K562 (cell line): ENCODE data around the gene PRKAG2. TPM values are rescaled to one million over a fixed set of nuclear protein-coding genes. Genes with fewer than 3 reads are reported as not detected.

ENCODE experiments used
- ATAC-seq: fragments of 200-7000 bp; cut with Tn5 transposase; 3 replicates; pipeline ENCODE4 v1.9.1; 2020; ENCODE audit warnings: moderate library complexity
- BruUV-seq: library from RNA; stranded (reverse); fragments of 400-500 nt; replicated peaks from 2 replicates; lab custom pipeline; 2021; lab: Mats Ljungman, UMichigan
- CTCF ChIA-PET: fragments of 300-600 bp; formaldehyde crosslinking; extraction: SDS; loops from one replicate; lab custom pipeline; 2021; ENCODE audit warnings: low intra/inter-chr PET ratio; lab: Yijun Ruan, JAX
- POLR2A ChIA-PET: fragments of 300-600, 350-650 bp; sonication (Branson Sonifier 250); formaldehyde crosslinking; extraction: SDS; loops from one replicate; lab custom pipeline; 2021; ENCODE audit warnings: antibody characterized with exemption, inconsistent platforms; lab: Yijun Ruan, JAX
- DNase-seq, 4 experiments: peaks; one replicate each; pipeline versions ENCODE4 v3.0.0 to v3.0.0-alpha.2; 2011 to 2018; ENCODE audit warnings: low spot score in 3 of 4, mixed read lengths in 3 of 4; ENCODE audit errors: extremely low read depth in 1 of 4
- FAIRE-seq: peaks from 2 replicates; lab custom pipeline; 2011; peaks lifted over from hg19 to GRCh38; lab: Jason Lieb, UNC
- H2AFZ ChIP-seq: 2 replicates; pipeline ENCODE4 v1.6.0; 2011; ENCODE audit warnings: low read depth, low read length, control low read depth, inconsistent platforms
- H3K27ac ChIP-seq: fragments of 200-600 bp; 3 replicates; pipeline ENCODE4 v1.8.0; 2011; ENCODE audit warnings: low read depth, mild to moderate bottlenecking, control low read depth, inconsistent platforms, low read length, moderate library complexity, mixed read lengths; ENCODE audit errors: extremely low read depth
- H3K27me3 ChIP-seq, 2 experiments: fragments of 300-600 bp in 1 of 2; 2 replicates in 1 of 2; 3 replicates in 1 of 2; pipeline versions ENCODE4 v1.6.0 to v1.8.0; 2011; ENCODE audit warnings: inconsistent platforms in 2 of 2, low read length in 2 of 2, mild to moderate bottlenecking in 1 of 2, mixed read lengths in 1 of 2, moderate library complexity in 1 of 2; ENCODE audit not compliant: control insufficient read depth in 2 of 2, insufficient read depth in 2 of 2
- H3K36me3 ChIP-seq: fragments of 300-600 bp; 3 replicates; pipeline ENCODE4 v1.8.0; 2011; ENCODE audit warnings: mild to moderate bottlenecking, low read length, inconsistent platforms; ENCODE audit not compliant: control insufficient read depth, insufficient read depth
- H3K4me1 ChIP-seq, 2 experiments: fragments of 200-600 bp in 1 of 2; replicated peaks in 1 of 2; 2 replicates in 1 of 2; 3 replicates in 1 of 2; pipeline versions ENCODE4 v1.5.1 to v1.8.0; 2011; ENCODE audit warnings: inconsistent platforms in 2 of 2, low read length in 2 of 2, mild to moderate bottlenecking in 1 of 2, mixed read lengths in 1 of 2, moderate library complexity in 1 of 2; ENCODE audit not compliant: control insufficient read depth in 2 of 2, insufficient read depth in 2 of 2
- H3K4me2 ChIP-seq: 2 replicates; pipeline ENCODE4 v1.6.1; 2011; ENCODE audit warnings: low read length, control low read depth, inconsistent platforms, mixed read lengths; ENCODE audit not compliant: insufficient read depth
- H3K4me3 ChIP-seq: fragments of 200-600 bp; sonication (generic), shearing (Covaris generic); 2 replicates; pipeline ENCODE4 v1.5.1; 2016; ENCODE audit warnings: control low read depth, inconsistent platforms
- H3K79me2 ChIP-seq: fragments of 200-600 bp; 3 replicates; pipeline ENCODE4 v1.8.0; 2011; ENCODE audit warnings: low read length, inconsistent platforms; ENCODE audit not compliant: control insufficient read depth, insufficient read depth
- H3K9ac ChIP-seq, 2 experiments: 2 replicates each; pipeline versions ENCODE4 v1.6.0 to v1.6.1; 2011; ENCODE audit warnings: low read depth in 2 of 2, low read length in 2 of 2, control low read depth in 1 of 2, inconsistent platforms in 1 of 2, mild to moderate bottlenecking in 1 of 2, mixed read lengths in 1 of 2; ENCODE audit not compliant: insufficient read depth in 1 of 2
- H3K9me1 ChIP-seq: one replicate; pipeline ENCODE4 v1.6.0; 2011; ENCODE audit warnings: inconsistent platforms, mild to moderate bottlenecking, low read length, moderate library complexity; ENCODE audit not compliant: control insufficient read depth, insufficient read depth
- H3K9me3 ChIP-seq: replicated peaks from 2 replicates; pipeline ENCODE4 v1.5.1; 2011; ENCODE audit warnings: low read depth, low read length, inconsistent platforms; ENCODE audit not compliant: control insufficient read depth, insufficient read depth
- H4K20me1 ChIP-seq: replicated peaks from 2 replicates; pipeline ENCODE4 v1.6.1; 2011; ENCODE audit warnings: low read length, inconsistent platforms, mixed read lengths; ENCODE audit not compliant: control insufficient read depth, insufficient read depth
- ATF3 ChIP-seq, 2 experiments: fragments of 450-650 bp in 1 of 2; sonication (generic) in 1 of 2; formaldehyde crosslinking in 1 of 2; IDR thresholded peaks in 1 of 2; conservative IDR thresholded peaks in 1 of 2; 2 replicates each; pipeline versions ENCODE4 v1.6.1 to v1.8.1; 2016 to 2023; ENCODE audit warnings: mild to moderate bottlenecking in 2 of 2, moderate library complexity in 2 of 2, inconsistent platforms in 1 of 2, missing genetic modification reagents in 1 of 2
- CEBPG ChIP-seq, 3 experiments: fragments of 200-800 bp in 1 of 3; sonication (Bioruptor generic) in 1 of 3; sonication (generic) in 1 of 3; formaldehyde crosslinking in 1 of 3; IDR thresholded peaks in 2 of 3; conservative IDR thresholded peaks in 1 of 3; 2 replicates each; pipeline versions ENCODE4 v1.6.1 to v1.8.0; 2016 to 2022; ENCODE audit warnings: missing compliant biosample characterization in 2 of 3, missing genetic modification characterization in 2 of 3, mild to moderate bottlenecking in 1 of 3, missing genetic modification reagents in 1 of 3
- GABPA ChIP-seq: fragments of 200-800 bp; sonication (Bioruptor generic); conservative IDR thresholded peaks from 2 replicates; pipeline ENCODE4 v1.6.1; 2016; ENCODE audit warnings: low read depth, missing genetic modification characterization, missing compliant biosample characterization
- JUND ChIP-seq, 2 experiments: IDR thresholded peaks; 2 replicates in 1 of 2; 3 replicates in 1 of 2; pipeline ENCODE4 v1.6.1; 2011; ENCODE audit warnings: borderline replicate concordance in 2 of 2, low read depth in 2 of 2, low read length in 2 of 2, improper control_type of control experiment in 1 of 2, missing biosample characterization in 1 of 2, missing genetic modification characterization in 1 of 2, missing genetic modification reagents in 1 of 2
- SMARCA5 ChIP-seq: fragments of 450-650 bp; IDR thresholded peaks from 2 replicates; pipeline ENCODE4 v1.6.1; 2016
- ZNF407 ChIP-seq: fragments of 450-650 bp; IDR thresholded peaks from 2 replicates; pipeline ENCODE4 v1.6.1; 2016; ENCODE audit warnings: low read depth
- WGBS: fragments of 100-300 bp; shearing (Covaris generic); methylation state at CpG from one replicate; pipeline ENCODE4 v1.1.6; 2016; ENCODE audit warnings: low coverage, mixed read lengths; ENCODE audit not compliant: insufficient coverage; ENCODE audit errors: missing lambda C conversion rate; 5-methylcytosine and 5-hydroxymethylcytosine counted together
- in situ Hi-C: fragments of 300-500 bp; cut with MboI; formaldehyde crosslinking; loops from 4 replicates; pipeline ENCODE4 v1.15.0; 2018; ENCODE audit warnings: inconsistent platforms, mixed read lengths
- intact Hi-C: fragments of 100-400 bp; cut with micrococcal nuclease; formaldehyde crosslinking; loops from 2 replicates; pipeline ENCODE4 v1.14.2; 2022
- polyA plus RNA-seq, 8 experiments: library from polyadenylated mRNA; depleted of rRNA in 4 of 8; stranded (reverse) in 5 of 8; unstranded in 3 of 8; fragments of >200 nt; fragmentation: Nextera tagmentation in 2 of 8; fragmentation: Illumina TruSeq in 1 of 8; extraction: Ambion mirVana in 2 of 8; extraction: Trizol in 1 of 8; gene quantifications; 2 replicates each; pipeline versions ENCODE4 v1.2.1 to v1.2.3, GENCODE V29; 2011 to 2014; ENCODE audit warnings: inconsistent platforms in 1 of 8, missing spikeins in 1 of 8
- total RNA-seq, 7 experiments: library from RNA; depleted of rRNA in 6 of 7; stranded (reverse); fragments of >200 nt in 6 of 7; fragmentation: Illumina TruSeq in 2 of 7; extraction: Trizol in 2 of 7; gene quantifications; 2 replicates each; pipeline versions ENCODE4 v1.2.1 to v1.2.3, GENCODE V29; 2011 to 2021; ENCODE audit warnings: low replicate concordance in 1 of 7

The PRKAG2 gene
- total and polyA plus RNA-seq, 9 of the 15 experiments (the other 6 are each of a cell fraction or from before 2014, with no cell fraction given), result 0.99 to 5.6 (median 3.3) TPM

- BruUV-seq, result no TSS peak
- H3K9ac ChIP-seq, result no peak overlapping the region
- DNase-seq (no peak), FAIRE-seq (no peak), ATAC-seq (no peak)
- POLR2A ChIA-PET, result interaction anchor here (0.6 to 1.3 kb wide), 3 partner anchors 15 to 1129 kb away, joined by 3 to 4 read pairs (median 3); no protein-coding TSS in a partner anchor
- H3K36me3 ChIP-seq, result no peaks in the 10 kb centered on the region
- no peak overlapping the region for H3K4me2 ChIP-seq
- H4K20me1 ChIP-seq, result peaks cover 10% of the 10 kb centered on the region
- WGBS, result under 1% methylated on average over 20 of the region's 20 CpGs
- intact Hi-C loops, result no loop called here
- CTCF ChIA-PET, result no interaction called here
- H3K79me2 ChIP-seq, result no peaks in the 10 kb centered on the region
- TF ChIP-seq ATF3 (IDR thresholded peaks at IDR 0.05), result peak; percentile 55
- TF ChIP-seq ATF3 (CRISPR knock-in tag; conservative IDR thresholded peaks at IDR 0.05), result no peak
- no peak for TF ChIP-seq CEBPG (CRISPR knock-in tag; IDR thresholded peaks at IDR 0.05)
- peak in 1 of 2 experiments; percentile 47; a peak in 1 of 4 replicates for TF ChIP-seq CEBPG (tag; conservative IDR thresholded peaks at IDR 0.05 in 1 of 2, IDR thresholded peaks at IDR 0.05 in 1 of 2)
- no peak for TF ChIP-seq ZNF407
- TF ChIP-seq JUND (IDR thresholded peaks at IDR 0.05; ENCODE audit: borderline replicate concordance, low read depth, low read length), result no peak
- peak; percentile 49; the same call in 1 of the 3 replicates for TF ChIP-seq JUND (tag; IDR thresholded peaks at IDR 0.05; ENCODE audit: borderline replicate concordance, low read depth, low read length)
- 0 out of 2 replicates have a peak, but pooled peaks have one; percentile 46 for TF ChIP-seq SMARCA5
- no peak for TF ChIP-seq GABPA (tag)
- peaks cover 0 to 3% of the 10 kb centered on the region in 2 experiments; a peak in 1 of 5 replicates for H3K4me1 ChIP-seq
- no peaks in the 10 kb centered on the region; the same call in 1 of the 2 replicates for H3K9me3 ChIP-seq
- H3K27ac ChIP-seq, result no peak overlapping the region
- H2AFZ ChIP-seq, result no peak overlapping the region
- in situ Hi-C loops, result no loop called here
- H3K9me1 ChIP-seq, result no peaks in the 10 kb centered on the region
- H3K4me3 ChIP-seq, result no peak overlapping the region
- H3K27me3 ChIP-seq, result peaks cover 56 to 76% of the 10 kb centered on the region in 2 experiments
These were observed 32.7 kb downstream of the PRKAG2 start for GRCh38 chr7:151844071-151844824.
